ENCODE results near the gene EPAS1. TPM values are rescaled to one million over a fixed set of nuclear protein-coding genes. Genes with fewer than 3 reads are reported as not detected.
A peak's percentile ranks its signal among the peaks of the same experiment; 100 is the strongest.

The EPAS1 gene
- total and polyA plus RNA-seq, 2 of the 8 experiments (the other 6 are each of a cell fraction or from before 2014, with no cell fraction given) = 2.0 to 4.9 TPM

DNA sequence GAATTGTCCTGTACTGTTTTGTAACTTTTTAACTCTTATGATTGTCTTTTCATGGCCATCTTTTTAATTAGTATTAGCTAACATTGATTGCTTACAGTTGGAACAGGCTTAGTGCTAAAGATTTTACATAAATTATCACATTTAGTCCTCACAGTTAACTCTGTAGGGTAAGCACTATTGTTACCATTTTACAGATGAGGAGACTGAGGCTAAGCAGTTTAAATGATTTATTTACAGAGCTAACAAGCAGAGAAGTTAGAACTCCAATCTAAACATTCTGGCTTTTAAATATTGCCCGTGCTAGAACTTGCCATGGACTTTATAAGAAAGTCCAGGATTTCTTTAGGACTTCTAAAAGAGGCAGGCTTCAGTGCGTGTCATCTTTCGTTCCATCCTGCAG, 48.6 kb downstream of the EPAS1 start:
- no peaks in the 10 kb centered on the region for H3K23me2 ChIP-seq (ENCODE audit: low read depth, low read length)
- no peak for DNase-seq (ENCODE audit: low read depth in 1 of 2, low spot score in 2 of 2)
- H3K27me3 ChIP-seq (replicated peaks in 1 of 4; ENCODE audit: control insufficient read depth in 3 of 4, extremely low read depth in 1 of 4, insufficient read depth in 3 of 4, low read length in 3 of 4) = no peaks in the 10 kb centered on the region
- H2BK15ac ChIP-seq (ENCODE audit: low read length) = no peak overlapping the region
- no peak overlapping the region for H2BK5ac ChIP-seq (ENCODE audit: low read depth, low read length)
- no peak overlapping the region for H3K23ac ChIP-seq (ENCODE audit: insufficient read length)
- H2BK12ac ChIP-seq (ENCODE audit: low read depth, low read length) = no peak overlapping the region
- no peak overlapping the region for H3K18ac ChIP-seq (ENCODE audit: extremely low read depth, low read length)
- TF ChIP-seq SIX5 (IDR thresholded peaks at IDR 0.05; ENCODE audit: low read depth, low read length) (no peak), SIN3A (conservative IDR thresholded peaks at IDR 0.05 in 1 of 2, IDR thresholded peaks at IDR 0.05 in 1 of 2; ENCODE audit: low read depth in 1 of 2, low read length in 2 of 2) (no peak), KDM1A (IDR thresholded peaks at IDR 0.05; ENCODE audit: borderline replicate concordance, low read length) (peak; percentile 42; the same call in 1 of the 2 replicates), EZH2 (IDR thresholded peaks at IDR 0.05; ENCODE audit: low read depth, low read length, severe bottlenecking) (no peak), CTBP2 (IDR thresholded peaks at IDR 0.05; ENCODE audit: borderline replicate concordance, insufficient read depth, insufficient read length, low read length) (no peak)
- WGBS, 2 experiments (ENCODE audit: extremely low coverage in 1 of 2, insufficient coverage in 1 of 2, insufficient read length in 1 of 2, insufficient replicate concordance in 2 of 2, low coverage in 1 of 2, low lambda C conversion rate in 2 of 2, missing lambda C conversion rate in 1 of 2) = 69% methylated on average over 3 of the region's 3 CpGs; no CpG with 5 or more reads in 1 of the 2 experiments
- ChIA-PET POLR2A (ENCODE audit: partially characterized antibody) (interaction anchor here (1.2 to 1.4 kb wide), 2 partner anchors 9 to 10 kb away, joined by 3 to 8 read pairs; no protein-coding TSS in a partner anchor), CTCF (ENCODE audit: partially characterized antibody) (interaction anchor here (0.6 to 1.5 kb wide), 4 partner anchors 9 to 52 kb away, joined by 3 to 5 read pairs (median 4); no protein-coding TSS in a partner anchor)
- H3K4ac ChIP-seq (replicated peaks; ENCODE audit: insufficient read length, low read depth, low read length) = no peak overlapping the region
- no peak overlapping the region for H3K4me2 ChIP-seq (ENCODE audit: insufficient read depth in 1 of 2, low read depth in 2 of 2, low read length in 2 of 2)
- H2BK120ac ChIP-seq (replicated peaks; ENCODE audit: low read depth, low read length) = no peak overlapping the region
- no peaks in the 10 kb centered on the region for H3K79me1 ChIP-seq (ENCODE audit: low read depth, low read length)
- H3K27ac ChIP-seq (ENCODE audit: low read depth, low read length) = no peak overlapping the region
- no peaks in the 10 kb centered on the region for H4K20me1 ChIP-seq (replicated peaks in 1 of 2; ENCODE audit: control insufficient read depth in 1 of 2, insufficient read depth in 2 of 2, low read length in 2 of 2)
- no peak overlapping the region for H4K5ac ChIP-seq (ENCODE audit: insufficient read length, low read depth, low read length)
- H4K91ac ChIP-seq (replicated peaks; ENCODE audit: insufficient read length, low read length) = no peak overlapping the region
- H3K36me3 ChIP-seq (ENCODE audit: control insufficient read depth in 2 of 4, insufficient read depth in 4 of 4, low read length in 3 of 4) = no peaks in the 10 kb centered on the region
- H4K8ac ChIP-seq (ENCODE audit: extremely low read depth, insufficient read depth, low read length) = no peak overlapping the region
- no peak overlapping the region for H3K14ac ChIP-seq (ENCODE audit: insufficient read length)
- no peak overlapping the region for H2BK20ac ChIP-seq (ENCODE audit: low read length)
- H3K4me3 ChIP-seq (ENCODE audit: extremely low read depth in 1 of 4, insufficient read depth in 2 of 4, low read depth in 3 of 4, low read length in 4 of 4) = no peak overlapping the region
- H2AFZ ChIP-seq (ENCODE audit: low read length) = no peak overlapping the region
- no peak overlapping the region for H3K9ac ChIP-seq (replicated peaks in 1 of 4; ENCODE audit: extremely low read depth in 1 of 4, low read depth in 3 of 4, low read length in 3 of 4)
- H3K56ac ChIP-seq (replicated peaks; ENCODE audit: insufficient read length, low read depth, low read length) = no peak overlapping the region
- FAIRE-seq = no peak
- H2AK5ac ChIP-seq (ENCODE audit: low read depth, low read length) = no peak overlapping the region
- no peaks in the 10 kb centered on the region for H3K79me2 ChIP-seq (ENCODE audit: control insufficient read depth in 1 of 2, insufficient read depth in 2 of 2, low read length in 2 of 2)
- no peaks in the 10 kb centered on the region for H3K9me3 ChIP-seq (ENCODE audit: insufficient read depth in 2 of 2, low read depth in 1 of 2, low read length in 1 of 2)
- peaks cover 0 to 3% (median 0%) of the 10 kb centered on the region in 4 experiments; a peak in 1 of 7 replicates for H3K4me1 ChIP-seq (replicated peaks in 1 of 4; ENCODE audit: control insufficient read depth in 3 of 4, insufficient read depth in 4 of 4, low read length in 3 of 4)
